ENCODE results near the gene ZGPAT. TPM values are rescaled to one million over a fixed set of nuclear protein-coding genes. Genes with fewer than 3 reads are reported as not detected.

Gene ZGPAT
- total RNA-seq, 1 experiment from 2014 or later: 35.8 TPM

- peaks cover 1% of the 10 kb centered on the region; the same call in 1 of the 2 replicates for H3K4me1 ChIP-seq (ENCODE audit: control insufficient read depth, insufficient read depth, low read length)
- no peak for TF ChIP-seq POLR2AphosphoS5 (IDR thresholded peaks at IDR 0.05; ENCODE audit: low read depth, low read length)
- TF ChIP-seq CTCF (IDR thresholded peaks at IDR 0.05): no peak
- no peak for TF ChIP-seq TCF7L2 (IDR thresholded peaks at IDR 0.05; ENCODE audit: low read depth, low read length)
- no peak for TF ChIP-seq SIN3A (IDR thresholded peaks at IDR 0.05; ENCODE audit: borderline replicate concordance, insufficient read depth, low read depth, low read length)
- no peak for TF ChIP-seq REST (IDR thresholded peaks at IDR 0.05; ENCODE audit: insufficient read depth in 1 of 2, low read depth in 2 of 2, low read length in 1 of 2)
- no peak for ATAC-seq
- H3K9me3 ChIP-seq (ENCODE audit: control insufficient read depth, insufficient read depth, low read depth, low read length): no peaks in the 10 kb centered on the region
- intact Hi-C loops (cut with micrococcal nuclease; ENCODE audit: unreplicated experiment): no loop called here
- H3K27ac ChIP-seq (ENCODE audit: low read length): no peak overlapping the region
- no peaks in the 10 kb centered on the region for H3K27me3 ChIP-seq (ENCODE audit: control insufficient read depth, insufficient read depth, low read length)
- BruUV-seq (replicated peaks): no TSS peak
- ChIA-PET CTCF (interaction anchor here (0.6 kb wide), 1 partner anchor 22 kb away, joined by 3 read pairs; no protein-coding TSS in a partner anchor), POLR2A (no interaction called here)
- DNase-seq (ENCODE audit: low read depth, low spot score): no peak
- no peak overlapping the region for H3K4me3 ChIP-seq (ENCODE audit: low read depth in 2 of 2, low read length in 2 of 2)
- in situ Hi-C loops (cut with HindIII; ENCODE audit: low pct_unique_long_range_greater_than_20kb, low sequenced_read_pairs): no loop called here
- no peaks in the 10 kb centered on the region for H3K36me3 ChIP-seq (ENCODE audit: control insufficient read depth, insufficient read depth, low read length)
Observed at GRCh38 chr20:63664143-63664851, 43.5 kb upstream of the ZGPAT start.

GRCh38 chr20:63664861-63665594 is 42.8 kb upstream of the ZGPAT start:
- ChIA-PET CTCF (interaction anchor here (0.6 kb wide), 1 partner anchor 21 kb away, joined by 3 read pairs; no protein-coding TSS in a partner anchor), POLR2A (no interaction called here)
- H3K4me3 ChIP-seq (ENCODE audit: low read depth in 2 of 2, low read length in 2 of 2): no peak overlapping the region
- no TSS peak for BruUV-seq (replicated peaks)
- no peaks in the 10 kb centered on the region for H3K27me3 ChIP-seq (ENCODE audit: control insufficient read depth, insufficient read depth, low read length)
- no peaks in the 10 kb centered on the region for H3K9me3 ChIP-seq (ENCODE audit: control insufficient read depth, insufficient read depth, low read depth, low read length)
- TF ChIP-seq TCF7L2 (IDR thresholded peaks at IDR 0.05; ENCODE audit: low read depth, low read length) (no peak), CTCF (IDR thresholded peaks at IDR 0.05) (no peak), REST (IDR thresholded peaks at IDR 0.05; ENCODE audit: insufficient read depth in 1 of 2, low read depth in 2 of 2, low read length in 1 of 2) (no peak), POLR2AphosphoS5 (IDR thresholded peaks at IDR 0.05; ENCODE audit: low read depth, low read length) (no peak), SIN3A (IDR thresholded peaks at IDR 0.05; ENCODE audit: borderline replicate concordance, insufficient read depth, low read depth, low read length) (no peak)
- DNase-seq (ENCODE audit: low read depth, low spot score): no peak
- in situ Hi-C loops (cut with HindIII; ENCODE audit: low pct_unique_long_range_greater_than_20kb, low sequenced_read_pairs) (no loop called here), intact Hi-C loops (cut with micrococcal nuclease; ENCODE audit: unreplicated experiment) (no loop called here)
- ATAC-seq: peak; percentile 50; the same call in 1 of the 2 replicates
- H3K4me1 ChIP-seq (ENCODE audit: control insufficient read depth, insufficient read depth, low read length): no peaks in the 10 kb centered on the region
- H3K27ac ChIP-seq (ENCODE audit: low read length): no peak overlapping the region
- no peaks in the 10 kb centered on the region for H3K36me3 ChIP-seq (ENCODE audit: control insufficient read depth, insufficient read depth, low read length)

All from Panc1 (cell line).